Stimulated activated CD8-positive, alpha-beta memory T cell treated with anti-CD3 and anti-CD28 coated beads, Interleukin-4, amount 100 ng/mL, for 24 hours (primary cell): ENCODE data around the gene SAMD11.

Experiments used
- DNase-seq: peaks from one replicate; pipeline ENCODE4 v3.0.0-alpha.2; 2020; ENCODE audit warnings: low read depth

Gene SAMD11

DNA sequence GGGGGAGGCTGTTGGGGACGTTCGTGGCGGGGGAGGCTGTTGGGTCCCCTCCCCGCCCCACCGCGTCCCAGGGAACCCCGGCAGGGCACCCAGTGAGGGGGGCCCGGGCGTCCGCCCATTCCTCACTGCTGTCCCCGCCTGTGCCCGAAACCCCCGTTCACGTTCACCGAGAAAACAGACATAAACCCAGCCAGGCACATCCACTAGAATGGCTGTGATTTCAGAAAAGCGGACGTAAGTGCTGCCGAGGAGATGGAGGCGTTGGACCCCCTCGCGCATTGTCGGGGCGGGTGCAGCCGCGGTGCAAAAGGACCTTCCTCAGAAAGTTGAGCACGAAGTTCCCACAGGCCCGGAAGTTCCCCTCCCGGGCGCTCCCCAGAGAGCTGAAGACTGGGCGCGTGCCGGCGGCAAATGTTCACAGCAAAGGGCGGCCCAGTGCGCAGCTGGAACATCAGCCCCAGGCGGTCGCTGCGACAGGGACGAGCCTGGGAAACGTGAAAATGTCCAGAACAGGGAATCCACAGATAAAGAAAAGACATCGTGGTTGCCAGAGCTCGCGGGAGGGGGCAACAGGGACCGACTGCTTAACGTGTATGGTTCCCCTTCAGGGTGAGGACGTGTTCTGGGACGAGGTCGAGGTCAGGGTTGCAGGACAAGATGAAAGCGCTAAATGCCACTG is 18.5 kb upstream of the SAMD11 start:
- no peak for DNase-seq

- DNase-seq: no peak
These were observed 17.7 kb upstream of the SAMD11 start for GRCh38 chr1:905811-906599.

GRCh38 chr1:906600-907420 is 16.9 kb upstream of the SAMD11 start:
- DNase-seq: no peak

- no peak for DNase-seq
These were observed 15.9 kb upstream of the SAMD11 start for GRCh38 chr1:907611-908451.

DNA sequence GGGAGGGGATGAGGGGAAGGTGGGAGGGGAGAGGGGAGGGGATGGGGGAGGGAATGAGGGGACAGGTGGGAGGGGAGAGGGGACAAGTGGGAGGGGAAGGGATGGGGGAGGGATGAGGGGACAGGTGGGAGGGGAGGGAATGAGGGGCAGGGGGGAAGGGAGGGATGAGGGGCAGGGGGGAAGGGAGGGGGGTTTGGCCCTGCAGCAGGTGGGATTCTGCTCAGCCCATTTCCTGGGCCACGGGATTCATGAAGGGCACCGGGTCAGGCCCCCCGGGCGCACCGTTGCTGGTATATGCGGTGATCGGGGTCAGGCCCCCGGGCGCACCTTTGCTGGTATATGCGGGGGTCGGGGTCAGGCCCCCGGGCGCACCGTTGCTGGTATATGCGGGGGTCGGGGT is 15.1 kb upstream of the SAMD11 start:
- DNase-seq: no peak

GRCh38 chr1:909861-910310 is 13.8 kb upstream of the SAMD11 start:
- no peak for DNase-seq

DNA sequence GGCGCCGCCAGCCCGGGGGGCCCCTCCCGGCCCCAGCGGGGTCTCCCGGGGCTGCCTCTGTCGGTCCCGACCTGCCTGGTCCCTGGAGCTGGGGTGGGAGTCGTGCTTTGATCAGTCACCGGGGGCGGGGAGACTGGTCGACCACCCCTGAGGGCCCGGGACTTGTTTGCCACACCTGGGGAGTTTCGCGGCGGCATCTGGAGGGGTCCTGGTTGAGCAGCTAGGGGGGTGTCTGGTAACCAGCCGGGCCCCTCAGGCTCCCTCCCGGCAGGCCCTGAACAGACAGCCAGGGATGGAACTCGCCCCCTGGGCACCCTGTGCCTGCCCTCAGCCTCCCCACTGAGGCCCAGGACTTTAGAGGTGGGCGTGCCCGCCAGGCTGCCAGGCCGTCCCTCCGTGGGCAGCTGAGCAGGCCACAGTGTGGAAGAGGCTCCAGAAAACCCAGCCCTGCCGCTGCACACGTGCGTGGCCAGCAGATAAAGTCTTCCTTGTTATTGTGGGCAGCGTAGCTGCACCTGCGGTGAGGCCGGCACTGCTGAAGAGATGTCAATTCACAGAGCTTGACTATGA is 13.3 kb upstream of the SAMD11 start:
- DNase-seq: no peak

DNA sequence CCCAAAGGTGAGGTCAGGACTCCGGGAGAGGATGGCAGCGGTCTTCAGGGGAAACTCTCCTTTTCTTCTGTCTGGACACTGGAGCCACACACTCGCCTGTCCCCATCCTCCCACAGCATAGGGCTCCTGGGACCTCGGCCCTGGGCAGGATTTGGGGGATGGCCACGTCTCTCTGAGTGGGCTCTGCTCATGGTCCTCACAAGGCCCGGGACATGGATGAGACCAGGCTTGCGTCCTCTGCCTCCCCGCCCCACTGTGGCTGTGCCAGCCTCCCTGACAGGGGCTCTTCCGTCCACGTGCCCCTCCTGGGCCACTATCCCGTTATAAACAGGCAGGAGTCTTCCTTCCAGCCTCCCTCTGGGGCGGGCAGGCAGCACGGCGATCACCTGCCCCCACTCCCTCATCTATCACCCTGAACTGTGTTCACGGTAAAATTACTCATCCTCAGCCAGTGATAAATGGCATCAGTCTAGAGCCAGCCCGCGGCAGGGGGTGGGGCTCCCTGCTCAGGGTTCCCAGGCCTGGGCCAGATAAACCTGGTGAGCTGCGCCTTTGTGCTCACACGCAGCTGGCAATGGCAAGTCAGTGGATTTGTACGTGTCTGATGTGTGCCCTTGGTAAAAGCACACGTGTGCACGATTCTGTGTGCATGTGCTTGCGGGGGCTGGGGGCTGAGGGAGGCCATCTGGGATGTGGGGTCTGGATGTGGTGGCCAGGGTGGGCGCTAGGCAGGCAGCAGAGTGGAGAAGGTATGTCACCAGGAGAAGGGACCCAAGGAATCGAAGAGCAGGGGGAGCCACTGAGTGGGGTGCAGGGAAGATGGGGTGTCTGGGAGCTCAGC is 12.6 kb upstream of the SAMD11 start:
- DNase-seq: no peak

- DNase-seq: no peak
These were observed 11.6 kb upstream of the SAMD11 start for GRCh38 chr1:911875-912739.

DNA sequence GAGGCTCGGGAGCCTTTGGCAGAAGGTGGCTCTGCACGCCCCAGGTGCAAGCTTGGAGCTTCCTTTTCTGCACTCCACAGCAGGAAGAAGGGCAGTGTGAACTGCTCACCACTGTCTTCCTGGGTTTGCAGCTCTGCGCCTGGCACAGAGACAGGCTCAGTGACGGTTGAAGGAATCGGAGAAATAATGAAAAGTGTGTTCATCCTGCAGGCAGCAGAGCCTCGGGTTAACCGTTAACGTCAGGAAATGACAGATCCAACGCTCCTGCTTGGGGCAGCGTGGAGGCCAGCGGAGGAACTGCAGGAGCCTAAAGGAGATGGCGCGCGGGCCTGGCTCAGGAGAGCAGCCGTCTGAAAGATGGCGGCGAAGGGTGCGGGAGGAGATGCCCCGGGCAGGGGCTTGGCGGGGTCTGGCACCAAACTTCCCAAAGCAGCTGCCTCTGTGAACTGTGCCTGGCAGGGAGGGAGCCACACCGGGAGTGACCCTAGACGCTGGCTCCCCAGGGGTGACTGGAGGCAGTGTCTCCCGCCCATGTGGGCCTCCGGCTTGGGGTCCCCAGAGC is 10.9 kb upstream of the SAMD11 start:
- no peak for DNase-seq

- DNase-seq: no peak
These were observed 10.1 kb upstream of the SAMD11 start for GRCh38 chr1:913491-914130.

DNA sequence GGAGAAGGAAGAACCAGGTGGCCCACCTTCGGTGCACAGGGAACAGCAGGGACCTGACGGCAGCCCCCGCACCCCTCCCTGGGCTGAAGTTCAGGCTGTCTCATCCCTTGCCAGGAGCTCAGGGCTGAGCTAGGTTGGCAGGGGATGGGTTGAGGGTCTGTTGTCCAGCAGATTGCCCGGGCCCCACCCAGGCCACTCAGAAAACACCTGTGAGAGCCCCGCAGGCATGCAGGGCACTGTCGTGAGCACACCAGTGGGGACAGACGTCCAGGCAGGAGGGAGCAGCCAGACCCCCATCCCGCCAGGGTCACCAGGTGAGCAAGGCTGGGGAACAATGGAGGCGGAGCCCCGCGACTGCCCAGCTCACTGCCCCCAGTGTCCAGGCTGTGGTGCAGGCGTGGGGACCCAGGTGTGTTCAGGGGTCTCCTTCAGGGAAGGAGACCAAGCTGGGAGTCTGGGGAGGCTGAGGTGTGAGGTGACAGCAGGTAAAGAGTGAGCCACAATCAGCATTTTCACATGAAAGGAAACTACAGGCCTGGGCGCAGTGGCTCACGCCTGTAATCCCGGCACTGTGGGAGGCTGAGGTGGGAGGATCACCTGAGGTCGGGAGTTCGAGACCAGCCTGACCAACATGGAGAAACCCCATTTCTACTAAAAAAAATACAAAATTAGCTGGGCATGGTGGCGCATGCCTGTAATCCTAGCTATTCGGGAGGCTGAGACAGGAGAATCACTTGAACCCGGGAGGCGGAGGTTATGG is 9.4 kb upstream of the SAMD11 start:
- DNase-seq: no peak

DNA sequence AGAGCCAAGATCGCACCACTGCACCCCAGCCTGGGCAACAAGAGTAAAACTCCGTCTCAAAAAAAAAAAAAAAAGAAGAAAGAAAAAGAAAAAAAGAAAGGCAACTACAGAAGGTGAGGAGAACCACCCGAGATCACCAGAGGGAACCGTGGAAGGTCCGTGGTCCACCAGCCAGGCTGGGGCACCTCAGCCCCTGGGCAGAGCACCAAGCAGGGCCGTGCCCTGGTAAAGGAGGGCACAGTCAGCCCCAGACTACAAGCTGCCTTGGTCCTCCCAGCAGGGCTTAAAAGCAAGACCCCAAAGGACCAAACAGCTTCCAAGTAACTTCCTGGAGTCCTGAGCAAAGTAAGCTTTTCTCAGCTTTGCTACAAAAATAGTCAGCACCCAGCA is 8.8 kb upstream of the SAMD11 start:
- no peak for DNase-seq

DNA sequence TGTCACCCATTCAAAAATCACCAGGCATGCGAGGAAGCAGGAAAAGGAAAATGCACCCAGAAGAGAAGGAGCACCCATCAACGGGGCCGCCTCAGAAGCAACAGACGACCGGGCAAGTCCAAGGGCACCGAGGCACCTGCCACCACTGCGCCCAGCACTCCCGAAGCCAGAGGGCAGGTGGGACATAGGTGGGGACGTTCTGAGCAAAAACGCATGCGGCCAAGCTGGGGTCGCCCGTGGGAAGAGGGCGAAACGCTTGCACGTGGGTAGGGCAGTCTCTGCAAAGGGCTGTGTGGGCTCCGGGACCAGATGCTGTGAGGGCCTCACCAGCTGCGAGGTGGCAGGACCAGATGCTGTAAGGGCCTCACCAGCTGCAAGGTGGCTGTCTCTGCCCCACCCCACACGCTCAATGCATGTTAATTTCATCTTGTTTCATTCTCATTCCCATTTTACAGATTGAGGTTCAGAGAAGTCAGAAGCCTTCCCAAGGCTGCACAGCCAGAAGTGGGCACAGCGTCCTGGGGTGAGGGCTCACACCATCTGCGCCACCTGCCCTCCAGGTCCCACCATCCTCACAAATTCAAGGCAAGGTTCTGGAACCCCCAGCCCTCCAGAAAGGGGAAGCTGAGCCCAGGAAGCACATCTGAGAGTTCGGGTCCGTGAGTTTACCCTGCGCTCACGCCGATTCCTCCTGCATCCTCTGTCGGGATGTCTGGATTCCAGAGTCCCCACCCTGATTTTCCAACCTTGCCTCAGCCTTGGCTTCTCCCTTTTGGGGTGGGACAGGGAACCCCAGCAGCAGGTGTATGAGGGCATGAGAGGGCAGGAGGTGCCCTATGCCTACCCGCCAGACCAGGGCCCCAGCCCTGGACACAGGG is 8.2 kb upstream of the SAMD11 start:
- DNase-seq: no peak

DNA sequence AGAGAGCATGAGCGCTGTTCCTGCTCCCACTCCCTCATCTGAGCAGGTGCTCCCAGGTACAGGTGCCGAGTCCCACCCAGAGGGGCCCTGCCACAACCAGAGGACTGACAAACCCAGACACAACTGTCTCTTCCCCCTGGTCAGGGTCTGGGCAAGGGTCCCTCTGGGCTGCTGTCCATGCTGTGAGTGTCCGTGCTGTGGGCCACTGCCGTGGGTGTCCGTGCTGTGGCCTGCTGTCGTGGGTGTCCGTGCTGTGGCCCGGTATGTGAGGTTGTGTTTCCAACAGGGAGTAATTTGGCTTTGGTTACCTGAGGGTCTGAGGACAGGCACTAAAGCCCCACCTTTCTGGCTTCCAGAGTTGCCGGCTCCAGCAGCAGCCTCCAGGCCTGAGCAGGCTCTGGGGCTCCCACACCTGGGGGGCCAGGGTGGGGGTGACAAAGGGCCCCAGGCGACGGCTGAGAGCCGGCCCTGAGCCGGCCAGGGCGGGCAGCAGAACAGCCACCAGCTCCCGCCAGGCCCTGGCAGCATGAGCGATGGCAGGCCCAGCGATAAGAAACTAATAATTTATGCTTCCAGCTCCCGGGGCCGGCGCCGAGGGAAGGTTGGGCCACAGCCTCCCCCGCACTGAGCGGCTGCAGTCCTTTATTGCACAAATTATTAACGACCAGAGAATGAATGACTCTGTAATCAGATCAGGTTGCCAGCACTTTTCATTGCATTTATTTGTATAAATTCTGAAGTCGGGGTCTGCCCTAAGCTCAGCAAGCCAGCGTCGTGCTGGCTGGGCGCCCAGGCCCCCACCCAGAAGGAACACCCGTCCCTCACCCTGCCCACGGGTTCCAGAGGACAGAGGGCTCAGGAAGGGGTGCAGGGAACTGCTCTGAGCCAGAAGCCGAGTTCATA is 7.3 kb upstream of the SAMD11 start:
- DNase-seq: no peak

GRCh38 chr1:917076-917459 is 6.7 kb upstream of the SAMD11 start:
- DNase-seq: no peak
